Stimulated activated CD4-positive, alpha-beta T cell treated with anti-CD3 and anti-CD28 coated beads, Interleukin-12 subunit alpha, Interleukin-12 subunit beta, amount 100 ng/mL, for 48 hours (primary cell): ENCODE measurements around the gene CREB1.
A peak's percentile ranks its signal among the peaks of the same experiment; 100 is the strongest.
"Not testable (repeated sequence)": the region's sequence is repeated elsewhere in the genome, so short reads cannot be mapped to it uniquely, and the experiment has no call there.

ENCODE experiments used
- DNase-seq, 3 donors: peaks; one replicate each; pipeline ENCODE4 v3.0.0-alpha.2; 2020; ENCODE audit warnings: low read depth in 2 of 3, low spot score in 1 of 3

CREB1 gene

DNA sequence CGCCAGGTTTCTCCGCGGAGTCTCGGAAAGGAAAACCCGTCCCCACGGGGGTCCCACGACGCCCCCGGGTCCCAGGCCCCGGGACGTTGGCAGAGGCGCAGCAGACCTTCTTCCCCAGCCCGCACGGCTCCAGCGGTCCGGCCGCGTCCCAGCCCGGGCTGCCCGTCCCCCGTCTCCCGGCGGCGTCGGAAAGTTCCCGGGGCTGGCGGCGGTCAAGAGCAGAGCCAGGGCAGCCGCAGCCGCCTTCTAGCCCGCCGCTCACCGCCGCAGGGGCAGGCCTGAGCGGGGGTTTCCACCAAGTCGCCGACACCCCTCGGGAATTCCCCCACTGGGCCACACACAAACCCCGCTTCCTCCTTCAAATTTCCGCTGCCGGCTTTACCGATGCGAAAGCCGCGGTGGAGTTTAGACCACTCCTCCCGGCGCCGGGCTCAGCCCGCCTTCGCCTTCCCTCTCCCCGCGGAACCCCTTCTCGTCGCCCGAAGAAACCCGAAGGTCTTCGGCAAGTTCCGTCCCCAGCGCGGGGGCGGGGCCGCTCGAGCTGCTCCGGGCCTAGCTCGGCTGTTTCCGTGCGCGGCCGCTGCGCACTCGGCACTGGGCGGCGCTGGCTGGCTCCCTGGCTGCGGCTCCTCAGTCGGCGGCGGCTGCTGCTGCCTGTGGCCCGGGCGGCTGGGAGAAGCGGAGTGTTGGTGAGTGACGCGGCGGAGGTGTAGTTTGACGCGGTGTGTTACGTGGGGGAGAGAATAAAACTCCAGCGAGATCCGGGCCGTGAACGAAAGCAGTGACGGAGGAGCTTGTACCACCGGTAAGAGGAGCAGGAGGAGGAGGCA, at the start of gene CREB1:
Gene CREB1 (plus strand): TSS at position 633 of the 830 bp plus-strand sequence. CDS start 25,674 bp downstream, outside the sequence.
- peak; percentile 99 to 100 (median 100) for DNase-seq

DNA sequence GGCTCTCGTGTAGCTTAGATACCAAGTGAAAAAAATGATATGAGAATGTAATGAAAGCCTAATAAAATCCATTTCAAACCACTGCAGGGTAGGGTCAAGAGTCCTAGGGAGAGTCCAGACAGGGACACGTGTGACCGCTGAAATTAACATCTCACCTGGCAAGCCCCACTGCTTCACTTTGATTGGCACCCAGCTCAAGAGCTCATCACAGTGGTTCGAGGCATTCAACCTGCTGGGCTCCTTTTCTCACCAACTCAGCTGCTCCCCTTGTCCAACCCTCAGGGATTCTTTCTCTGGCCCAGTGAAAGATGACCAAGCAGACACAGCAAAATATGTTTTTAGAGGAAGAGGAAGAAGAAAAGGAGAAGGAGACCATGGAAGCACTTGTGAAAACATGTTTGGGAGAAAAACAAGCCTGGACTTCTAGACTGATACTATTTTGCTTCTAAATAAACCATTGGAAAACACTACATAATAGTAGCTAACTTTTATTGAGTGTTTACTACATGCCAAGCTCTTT, 49.2 kb upstream of the CREB1 start:
- DNase-seq, result no peak

DNA sequence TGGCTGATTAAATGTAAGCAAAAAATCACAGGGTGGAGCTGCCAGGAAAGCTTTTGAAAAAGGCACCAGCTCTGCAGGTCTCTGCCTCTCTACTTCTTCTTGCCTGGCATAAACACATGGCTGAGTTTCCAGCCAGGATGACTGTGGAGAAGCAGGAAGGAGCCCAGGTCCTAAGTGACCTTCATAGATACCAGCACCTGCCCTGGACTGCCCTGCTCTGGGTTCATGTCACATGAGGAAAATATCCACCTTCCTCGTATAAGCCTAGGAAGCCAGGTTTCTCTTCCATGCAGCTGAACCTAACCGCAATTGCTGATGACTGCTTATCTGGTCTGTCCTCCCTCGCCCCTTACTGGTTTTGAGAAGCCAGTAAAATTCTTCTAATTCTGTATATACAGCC, 47.8 kb upstream of the CREB1 start:
- DNase-seq, result no peak

DNA sequence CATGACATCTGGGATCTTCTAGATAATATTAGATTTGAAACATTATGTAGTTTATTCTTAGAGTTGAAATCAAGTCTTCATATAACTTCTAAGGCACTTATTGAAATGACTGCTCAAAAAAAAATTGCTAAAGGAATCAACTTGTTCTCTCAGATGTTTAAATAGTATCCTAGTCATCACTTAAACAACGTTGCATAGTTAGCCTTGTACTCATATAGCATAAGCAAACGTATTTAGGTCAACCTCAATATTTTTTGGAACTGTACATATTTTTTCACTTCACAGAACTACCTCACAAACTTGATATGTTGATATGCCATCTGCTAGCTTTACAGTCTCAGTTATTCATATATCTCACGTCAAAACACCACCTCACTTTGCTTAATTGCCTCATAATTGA, 47.1 kb upstream of the CREB1 start:
- DNase-seq, result no peak

GRCh38 chr2:207483066-207483465, 46.7 kb upstream of the CREB1 start:
- no peak for DNase-seq

GRCh38 chr2:207483477-207483876, 46.3 kb upstream of the CREB1 start:
- DNase-seq, result no peak

DNA sequence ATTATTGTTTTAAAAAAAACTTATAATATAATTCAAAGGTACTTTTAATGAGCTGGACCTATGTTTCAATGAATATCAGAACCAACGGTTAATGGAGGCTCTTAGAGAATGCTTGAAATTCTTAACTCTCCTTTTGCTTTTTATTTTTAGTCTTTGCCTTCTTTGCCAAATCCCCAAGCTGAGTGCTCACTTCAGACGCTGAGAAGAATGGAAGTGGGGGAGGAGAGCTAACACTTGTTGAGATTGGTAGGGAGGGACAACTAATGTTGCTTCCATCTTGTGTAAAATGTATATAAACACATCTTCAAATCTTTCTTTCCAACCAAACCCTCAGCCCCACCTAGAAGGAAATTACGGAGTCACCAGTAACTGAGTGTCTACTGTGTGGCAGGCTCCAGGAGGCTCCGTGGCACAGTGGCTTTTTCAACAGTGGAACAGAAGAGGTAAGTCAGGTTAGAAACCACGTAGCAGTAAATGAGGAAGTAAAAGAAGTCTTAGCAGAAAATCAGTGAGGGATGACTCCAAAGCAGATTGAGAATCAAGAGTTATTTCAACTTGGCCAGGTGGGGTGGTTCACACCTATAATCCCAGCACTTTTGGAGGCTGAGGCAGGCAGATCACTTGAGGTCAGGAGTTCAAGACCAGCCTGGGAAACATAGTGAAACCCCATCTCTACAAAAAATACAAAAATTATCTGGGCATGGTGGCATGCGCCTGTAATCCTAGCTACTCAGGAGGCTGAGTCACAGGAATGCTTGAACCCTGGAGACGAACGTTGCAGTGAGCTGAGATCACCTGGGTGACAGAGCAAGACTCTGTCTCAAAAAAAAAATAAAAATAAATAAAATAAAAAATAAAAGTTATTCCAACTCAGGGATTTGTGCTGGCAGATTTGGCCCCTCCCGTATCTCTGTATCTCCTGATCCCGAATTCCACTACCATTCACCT, 45.0 kb upstream of the CREB1 start:
- no peak for DNase-seq

GRCh38 chr2:207487650-207488311, 42.0 kb upstream of the CREB1 start:
- no peak for DNase-seq

DNA sequence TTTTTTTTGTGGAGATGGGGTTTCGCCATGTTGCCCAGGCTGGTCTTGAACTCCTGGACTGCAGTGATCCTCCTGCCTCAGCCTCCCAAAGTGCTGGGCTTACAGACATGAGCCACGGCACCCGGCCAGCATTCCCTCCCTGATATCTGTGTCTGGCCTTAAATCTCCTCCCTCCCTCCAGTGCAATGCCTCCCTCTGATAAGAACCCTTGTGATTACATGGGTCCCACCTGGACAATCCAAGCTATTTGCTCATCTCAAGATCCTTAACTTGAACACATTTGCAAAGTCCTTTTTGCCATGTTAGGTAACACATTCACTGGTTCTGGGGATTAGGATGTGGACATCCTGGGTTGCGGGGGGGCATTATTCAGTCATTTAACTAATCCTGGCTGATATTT, 40.5 kb upstream of the CREB1 start:
- DNase-seq, result no peak

GRCh38 chr2:207490441-207490840, 39.3 kb upstream of the CREB1 start:
- no peak for DNase-seq

- DNase-seq, result no peak
Observed at GRCh38 chr2:207491086-207491485, 38.7 kb upstream of the CREB1 start.

- no peak for DNase-seq
Observed at GRCh38 chr2:207491956-207492355, 37.8 kb upstream of the CREB1 start.

- no peak for DNase-seq
Observed at GRCh38 chr2:207492461-207492860, 37.3 kb upstream of the CREB1 start.

GRCh38 chr2:207494137-207494536, 35.6 kb upstream of the CREB1 start:
- DNase-seq, result no peak

- not testable (repeated sequence) for DNase-seq
Observed at GRCh38 chr2:207496936-207497335, 32.8 kb upstream of the CREB1 start.

GRCh38 chr2:207497596-207497995, 32.2 kb upstream of the CREB1 start:
- DNase-seq, result no peak

DNA sequence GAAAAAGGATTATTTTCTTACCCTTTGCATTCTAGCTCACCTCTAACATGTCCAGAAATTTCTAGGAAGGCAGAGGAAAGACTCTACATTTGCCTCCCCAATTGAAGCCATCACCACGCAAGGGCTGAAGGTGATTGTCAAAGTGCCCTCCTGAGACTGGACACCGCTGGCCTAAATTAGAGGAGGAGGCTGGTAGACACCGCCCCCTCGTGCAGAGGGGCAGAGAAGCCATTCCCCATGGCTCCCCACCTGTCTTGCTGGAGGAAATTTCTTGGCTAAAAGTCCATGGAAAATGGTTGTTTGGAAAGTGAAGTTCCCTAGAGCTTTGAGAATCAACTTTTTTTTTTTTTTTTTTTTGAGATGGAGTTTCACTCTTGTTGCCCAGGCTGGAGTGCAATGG, 31.3 kb upstream of the CREB1 start:
- DNase-seq, result no peak

- no peak for DNase-seq
Observed at GRCh38 chr2:207499114-207499513, 30.6 kb upstream of the CREB1 start.

- no peak for DNase-seq
Observed at GRCh38 chr2:207501802-207502576, 27.8 kb upstream of the CREB1 start.

DNA sequence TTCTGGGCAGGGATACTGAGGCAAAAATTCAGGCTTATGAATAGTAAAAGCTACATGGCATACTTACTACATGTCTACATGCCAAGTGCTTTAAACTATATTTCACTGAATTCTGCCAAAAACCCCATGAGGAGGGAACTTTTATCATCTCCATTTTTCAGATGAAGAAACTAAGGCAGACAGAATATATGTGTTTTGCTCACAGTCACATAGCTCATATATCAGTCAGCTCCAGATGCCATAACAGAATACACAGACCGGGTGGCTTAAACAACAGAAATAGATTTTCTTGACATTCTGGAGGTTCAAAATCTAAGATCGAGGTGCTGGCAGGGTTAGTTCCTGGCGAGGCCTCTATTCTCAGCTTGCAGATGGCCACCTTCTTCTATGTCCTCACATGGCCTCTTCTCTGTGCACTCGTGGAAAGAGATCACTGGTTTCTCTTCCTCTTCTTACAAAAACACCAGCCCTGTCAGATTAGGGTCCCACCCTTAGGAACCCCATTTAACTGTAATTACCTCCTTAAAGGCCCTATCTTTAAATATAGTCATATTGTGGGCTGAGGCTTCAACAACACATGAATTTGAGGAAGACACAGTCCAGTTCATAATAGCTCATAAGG, 27.1 kb upstream of the CREB1 start:
- no peak for DNase-seq
